Measurements from ENCODE around the gene SEM1. TPM values are rescaled to one million over a fixed set of nuclear protein-coding genes. Genes with fewer than 3 reads are reported as not detected.
"Not testable (repeated sequence)": the region's sequence is repeated elsewhere in the genome, so short reads cannot be mapped to it uniquely, and the experiment has no call there.

SEM1 gene
- total RNA-seq, 2 donors from 2014 or later = 15.2 to 24.9 TPM

GRCh38 chr7:96722928-96723327, 13.3 kb upstream of the SEM1 start:
- H3K4me3 Mint-ChIP-seq; H3K36me3 Mint-ChIP-seq (ENCODE audit: low read depth); H3K4me1 Mint-ChIP-seq; ATAC-seq; H3K27ac Mint-ChIP-seq; DNase-seq; H3K9me3 ChIP-seq (ENCODE audit: control insufficient read depth, low read length, poor library complexity, severe bottlenecking): not testable (repeated sequence)
- H3K27me3 Mint-ChIP-seq = peaks cover 33% of the 10 kb centered on the region

GRCh38 chr7:96720843-96721242, 11.2 kb upstream of the SEM1 start:
- Mint-ChIP-seq H3K27me3 (peaks cover 52% of the 10 kb centered on the region), H3K36me3 (ENCODE audit: low read depth) (peaks cover 3% of the 10 kb centered on the region), H3K4me3 (no peak overlapping the region), H3K27ac (no peak overlapping the region), H3K4me1 (no peaks in the 10 kb centered on the region)
- no peaks in the 10 kb centered on the region for H3K9me3 ChIP-seq (ENCODE audit: control insufficient read depth, low read length, poor library complexity, severe bottlenecking)
- no peak for DNase-seq
- ATAC-seq = no peak

DNA sequence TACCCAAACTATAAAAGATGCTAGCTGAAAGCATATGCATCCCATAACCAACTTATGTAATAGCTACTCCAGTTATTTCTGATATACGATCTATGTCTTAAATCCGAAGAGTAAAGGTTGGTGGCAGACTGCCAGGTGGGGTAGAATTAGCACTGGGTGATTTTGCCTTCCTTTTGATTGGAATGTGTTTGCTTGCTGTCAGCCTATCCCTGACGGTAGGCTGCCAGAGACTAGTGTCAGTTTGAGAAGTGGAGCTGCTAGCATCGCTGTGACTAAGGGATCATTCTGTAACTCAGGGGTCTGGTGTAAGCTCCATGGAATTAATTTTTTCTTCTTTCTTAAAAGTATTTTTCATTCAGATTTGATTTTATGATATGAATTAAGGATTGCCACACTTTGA, 9.5 kb upstream of the SEM1 start:
- H3K27ac Mint-ChIP-seq = no peak overlapping the region
- no peak for DNase-seq
- H3K4me3 Mint-ChIP-seq = no peak overlapping the region
- H3K27me3 Mint-ChIP-seq = peaks cover 55% of the 10 kb centered on the region
- H3K4me1 Mint-ChIP-seq = no peaks in the 10 kb centered on the region
- H3K36me3 Mint-ChIP-seq (ENCODE audit: low read depth) = peaks cover under 1% of the 10 kb centered on the region
- ATAC-seq = no peak
- no peaks in the 10 kb centered on the region for H3K9me3 ChIP-seq (ENCODE audit: control insufficient read depth, low read length, poor library complexity, severe bottlenecking)

DNA sequence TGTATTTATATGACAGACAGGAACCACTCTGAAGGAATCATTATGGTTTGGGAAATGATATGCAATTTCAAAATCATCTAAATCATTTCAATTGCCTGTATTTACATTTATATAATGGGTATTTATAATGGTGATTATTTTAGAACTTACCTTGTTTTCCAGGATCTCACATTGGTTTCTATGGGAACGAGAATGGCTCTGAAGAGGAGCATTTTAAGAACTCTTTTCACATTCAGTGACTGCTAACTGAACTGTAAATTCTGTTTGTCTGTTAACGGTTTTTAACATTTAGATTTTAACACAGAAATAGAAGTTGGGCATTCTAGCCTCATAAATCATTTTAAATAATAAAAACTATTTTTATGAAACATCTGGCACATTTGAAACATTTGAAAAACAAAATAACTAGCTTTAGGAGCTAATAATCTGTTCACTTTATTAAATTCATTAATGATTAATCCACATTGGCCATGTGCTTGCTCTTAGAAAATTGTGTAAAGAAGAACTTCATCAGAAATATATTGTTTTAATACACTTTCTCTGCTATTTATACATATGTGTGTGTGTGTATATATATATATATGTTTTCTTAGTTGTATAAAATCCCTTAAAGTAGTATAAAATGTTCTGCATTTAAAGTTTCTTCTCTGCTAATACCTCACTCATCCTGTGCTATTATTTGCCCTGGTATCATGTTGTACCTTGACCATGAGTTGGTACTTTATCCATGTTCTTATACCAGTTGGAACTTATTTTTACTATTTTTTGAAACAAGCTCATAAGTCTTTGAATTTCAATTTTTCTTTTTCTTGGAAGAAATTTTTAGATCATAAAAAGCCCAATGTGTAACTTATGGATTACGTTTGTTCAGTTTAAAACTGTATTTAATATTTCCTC, 8.7 kb upstream of the SEM1 start:
- DNase-seq (no peak), ATAC-seq (no peak)
- H3K36me3 Mint-ChIP-seq (ENCODE audit: low read depth) = no peaks in the 10 kb centered on the region
- H3K9me3 ChIP-seq (ENCODE audit: control insufficient read depth, low read length, poor library complexity, severe bottlenecking) = no peaks in the 10 kb centered on the region
- no peak overlapping the region for H3K27ac Mint-ChIP-seq
- H3K4me1 Mint-ChIP-seq = no peaks in the 10 kb centered on the region
- no peak overlapping the region for H3K4me3 Mint-ChIP-seq
- H3K27me3 Mint-ChIP-seq = peaks cover 52% of the 10 kb centered on the region

DNA sequence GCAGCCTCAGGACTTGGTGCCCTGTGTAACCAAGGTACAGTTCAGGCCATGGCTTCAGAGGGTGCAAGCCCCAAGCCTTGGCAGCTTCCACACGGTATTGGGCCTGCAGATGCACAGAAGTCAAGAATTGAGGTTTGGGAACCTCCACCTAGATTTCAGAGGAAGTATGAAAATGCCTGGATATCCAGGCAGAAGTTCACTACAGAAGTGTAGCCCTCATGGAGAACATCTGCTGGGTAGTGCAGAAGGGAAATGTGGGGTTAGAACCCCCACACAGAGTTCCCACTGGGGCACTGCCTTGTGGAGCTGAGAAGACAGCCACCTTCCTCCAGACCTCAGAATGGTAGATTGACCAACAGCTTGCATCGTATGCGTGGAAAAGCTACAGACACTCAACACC, 3.4 kb upstream of the SEM1 start:
- H3K36me3 Mint-ChIP-seq (ENCODE audit: low read depth) = no peaks in the 10 kb centered on the region
- H3K27ac Mint-ChIP-seq = no peak overlapping the region
- ATAC-seq (no peak), DNase-seq (no peak)
- no peaks in the 10 kb centered on the region for H3K9me3 ChIP-seq (ENCODE audit: control insufficient read depth, low read length, poor library complexity, severe bottlenecking)
- H3K4me1 Mint-ChIP-seq = peaks cover 9% of the 10 kb centered on the region
- peaks cover 25% of the 10 kb centered on the region for H3K27me3 Mint-ChIP-seq
- no peak overlapping the region for H3K4me3 Mint-ChIP-seq

DNA sequence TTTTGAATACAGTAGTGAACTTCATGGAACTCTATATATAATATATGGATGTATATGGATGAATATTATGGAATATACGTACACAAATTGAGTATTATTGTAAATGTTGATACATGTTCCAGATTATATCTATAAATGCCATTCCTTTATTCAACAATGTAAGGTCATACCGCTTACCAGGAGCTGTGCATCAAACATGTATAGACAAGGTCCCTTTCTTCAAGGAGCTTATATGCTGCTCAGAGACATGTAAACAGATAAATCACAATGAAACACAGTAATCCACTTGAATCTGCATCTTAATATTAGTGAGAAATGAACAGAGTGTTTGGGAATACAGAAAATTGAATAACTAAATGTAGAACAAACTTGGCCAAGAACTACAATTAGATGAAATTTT, 898 bp upstream of the SEM1 start:
- Mint-ChIP-seq H3K4me1 (peaks cover 18% of the 10 kb centered on the region), H3K27me3 (peaks cover 2% of the 10 kb centered on the region), H3K27ac (no peak overlapping the region), H3K36me3 (ENCODE audit: low read depth) (no peaks in the 10 kb centered on the region), H3K4me3 (peak overlapping the region; percentile 99)
- DNase-seq (no peak), ATAC-seq (no peak)
- no peaks in the 10 kb centered on the region for H3K9me3 ChIP-seq (ENCODE audit: control insufficient read depth, low read length, poor library complexity, severe bottlenecking)

DNA sequence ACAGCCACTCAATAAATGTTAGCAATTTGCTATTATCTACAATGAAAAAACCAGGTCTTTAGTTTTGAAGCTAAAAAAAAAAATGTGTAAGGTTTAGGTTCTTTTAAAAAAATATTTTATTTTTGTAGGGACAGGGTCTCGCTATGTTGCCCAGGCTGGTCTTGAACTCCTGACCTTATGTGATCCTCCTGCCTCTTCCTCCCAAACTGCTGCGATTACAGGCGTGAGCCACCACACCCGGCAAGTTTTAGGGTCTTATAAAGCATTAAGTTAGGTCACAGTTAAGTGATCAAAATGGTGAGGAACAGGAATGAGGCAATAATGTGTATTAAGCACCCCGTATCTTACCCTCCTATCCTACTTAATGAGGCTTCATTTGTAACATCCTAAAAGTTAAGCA, 774 bp downstream of the SEM1 start:
- peaks cover 21% of the 10 kb centered on the region for H3K4me1 Mint-ChIP-seq
- no peak for DNase-seq
- peak overlapping the region; percentile 98 for H3K27ac Mint-ChIP-seq
- H3K27me3 Mint-ChIP-seq = no peaks in the 10 kb centered on the region
- ATAC-seq = no peak
- no peaks in the 10 kb centered on the region for H3K36me3 Mint-ChIP-seq (ENCODE audit: low read depth)
- peak overlapping the region; percentile 99 for H3K4me3 Mint-ChIP-seq
- no peaks in the 10 kb centered on the region for H3K9me3 ChIP-seq (ENCODE audit: control insufficient read depth, low read length, poor library complexity, severe bottlenecking)

DNA sequence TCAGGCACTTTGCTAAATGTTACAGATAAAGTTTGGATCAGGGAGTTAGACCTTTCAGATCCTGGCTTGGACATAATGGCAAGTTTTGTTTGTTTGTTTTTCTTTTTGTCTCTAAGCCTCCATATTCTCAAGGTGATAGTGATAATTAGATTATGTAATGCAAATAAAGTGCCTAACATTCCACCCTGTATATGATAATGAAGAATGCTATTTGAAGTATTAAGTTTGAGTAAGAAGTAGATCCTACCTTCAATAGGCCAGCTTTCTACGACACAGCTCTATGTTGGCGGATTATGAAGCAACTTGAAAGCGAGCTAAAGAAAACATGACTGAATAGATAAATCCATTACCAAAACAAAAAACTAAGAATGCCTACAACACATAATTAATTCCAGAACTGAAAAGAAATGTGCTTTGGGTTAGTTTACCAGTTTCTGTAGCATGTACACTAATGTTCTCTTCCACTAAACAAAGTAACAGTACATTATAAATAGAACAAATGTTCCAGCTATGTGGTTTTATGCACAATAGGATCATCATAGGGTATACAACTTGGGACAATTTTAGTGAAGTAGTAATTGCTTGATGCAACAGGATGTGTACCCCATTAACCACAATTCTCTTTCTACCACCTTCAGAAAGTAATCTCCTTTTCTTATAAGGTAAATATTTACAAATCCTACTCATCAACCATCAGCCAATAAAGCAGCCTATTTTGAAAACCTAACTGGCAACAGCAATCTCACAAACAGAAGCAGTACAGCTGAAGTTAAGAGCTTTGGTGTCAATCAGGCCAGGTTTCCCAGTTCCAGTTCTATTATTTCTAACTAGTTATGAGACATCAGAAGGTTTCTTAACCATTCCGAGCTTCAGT, 1.5 kb downstream of the SEM1 start:
- H3K36me3 Mint-ChIP-seq (ENCODE audit: low read depth) = no peaks in the 10 kb centered on the region
- H3K9me3 ChIP-seq (ENCODE audit: control insufficient read depth, low read length, poor library complexity, severe bottlenecking) = no peaks in the 10 kb centered on the region
- peaks cover 21% of the 10 kb centered on the region for H3K4me1 Mint-ChIP-seq
- ATAC-seq = no peak
- no peak for DNase-seq
- H3K4me3 Mint-ChIP-seq = peak overlapping the region; percentile 99
- H3K27ac Mint-ChIP-seq = peak overlapping the region; percentile 98
- no peaks in the 10 kb centered on the region for H3K27me3 Mint-ChIP-seq

DNA sequence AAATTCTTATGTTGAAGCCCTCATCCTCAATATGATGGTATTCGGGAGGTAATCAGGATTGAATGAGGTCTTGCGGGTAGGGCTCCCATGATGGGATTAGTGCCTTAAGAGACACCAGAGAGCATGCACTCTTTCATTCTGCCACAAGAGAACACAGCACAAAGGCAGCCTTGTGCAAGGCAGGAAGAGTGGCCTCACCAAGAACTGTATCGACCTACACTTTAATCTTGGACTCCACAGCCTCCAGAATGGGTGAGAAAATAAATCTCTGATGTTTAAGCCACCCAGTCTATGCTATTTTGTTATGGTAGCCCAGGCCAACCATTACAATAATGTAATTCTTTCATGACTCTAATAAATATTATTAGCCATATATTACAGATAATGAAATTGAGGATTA, 8.4 kb downstream of the SEM1 start:
- ATAC-seq (no peak), DNase-seq (no peak)
- H3K4me3 Mint-ChIP-seq = no peak overlapping the region
- H3K36me3 Mint-ChIP-seq (ENCODE audit: low read depth) = peaks cover 6% of the 10 kb centered on the region
- peaks cover 35% of the 10 kb centered on the region for H3K4me1 Mint-ChIP-seq
- no peaks in the 10 kb centered on the region for H3K27me3 Mint-ChIP-seq
- no peaks in the 10 kb centered on the region for H3K9me3 ChIP-seq (ENCODE audit: control insufficient read depth, low read length, poor library complexity, severe bottlenecking)
- H3K27ac Mint-ChIP-seq = no peak overlapping the region

GRCh38 chr7:96700516-96700915, 9.1 kb downstream of the SEM1 start:
- Mint-ChIP-seq H3K36me3 (ENCODE audit: low read depth) (peaks cover 6% of the 10 kb centered on the region), H3K4me1 (peaks cover 35% of the 10 kb centered on the region), H3K27ac (peak overlapping the region; percentile 14), H3K27me3 (no peaks in the 10 kb centered on the region), H3K4me3 (no peak overlapping the region)
- ATAC-seq (no peak), DNase-seq (no peak)
- H3K9me3 ChIP-seq (ENCODE audit: control insufficient read depth, low read length, poor library complexity, severe bottlenecking) = no peaks in the 10 kb centered on the region

GRCh38 chr7:96699219-96699871, 10.3 kb downstream of the SEM1 start:
- peaks cover 6% of the 10 kb centered on the region for H3K36me3 Mint-ChIP-seq (ENCODE audit: low read depth)
- H3K4me1 Mint-ChIP-seq = peaks cover 34% of the 10 kb centered on the region
- DNase-seq (no peak), ATAC-seq (no peak)
- no peaks in the 10 kb centered on the region for H3K27me3 Mint-ChIP-seq
- H3K9me3 ChIP-seq (ENCODE audit: control insufficient read depth, low read length, poor library complexity, severe bottlenecking) = no peaks in the 10 kb centered on the region
- H3K4me3 Mint-ChIP-seq = no peak overlapping the region
- H3K27ac Mint-ChIP-seq = peak overlapping the region; percentile 22

DNA sequence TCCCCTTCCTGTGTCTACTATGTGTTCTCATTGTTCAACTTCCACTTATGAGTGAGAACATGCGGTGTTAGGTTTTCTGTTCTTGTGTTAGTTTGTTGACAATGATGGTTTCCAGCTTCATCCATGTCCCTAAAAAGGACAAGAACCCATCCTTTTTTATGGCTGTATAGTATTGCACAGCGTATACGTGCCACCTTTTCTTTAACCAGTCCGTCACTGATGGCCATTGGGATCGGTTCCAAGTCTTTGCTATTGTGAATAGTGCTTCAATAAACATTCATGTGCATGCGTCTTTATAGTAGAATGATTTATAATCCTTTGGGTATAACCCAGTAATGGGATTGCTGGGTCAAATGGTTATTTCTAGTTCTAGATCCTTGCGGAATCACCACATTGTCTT, 11.2 kb downstream of the SEM1 start:
- H3K9me3 ChIP-seq (ENCODE audit: control insufficient read depth, low read length, poor library complexity, severe bottlenecking); H3K36me3 Mint-ChIP-seq (ENCODE audit: low read depth); H3K4me3 Mint-ChIP-seq; H3K27ac Mint-ChIP-seq; DNase-seq; ATAC-seq; H3K27me3 Mint-ChIP-seq: not testable (repeated sequence)
- peaks cover 37% of the 10 kb centered on the region for H3K4me1 Mint-ChIP-seq

DNA sequence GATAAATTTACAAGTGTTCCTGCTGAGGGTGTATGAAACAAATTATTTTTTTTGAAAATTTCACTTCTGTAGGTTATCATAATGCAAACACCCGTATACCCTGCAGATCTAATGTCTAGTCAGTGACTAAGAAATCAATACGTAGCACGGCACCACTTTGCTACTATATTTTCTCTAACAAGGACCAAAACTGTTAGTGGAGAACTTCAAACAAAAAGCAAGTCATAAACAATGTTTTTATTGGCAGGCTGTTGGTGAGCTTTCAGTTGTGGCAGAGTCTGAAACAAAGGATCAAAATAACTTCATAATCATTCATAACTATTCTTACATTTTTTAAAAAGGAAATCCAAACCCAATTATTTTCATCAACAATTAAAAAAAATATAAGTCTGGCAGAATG, 11.8 kb downstream of the SEM1 start:
- H3K9me3 ChIP-seq (ENCODE audit: control insufficient read depth, low read length, poor library complexity, severe bottlenecking) = no peaks in the 10 kb centered on the region
- H3K27ac Mint-ChIP-seq = no peak overlapping the region
- ATAC-seq = no peak
- H3K4me1 Mint-ChIP-seq = peaks cover 36% of the 10 kb centered on the region
- H3K36me3 Mint-ChIP-seq (ENCODE audit: low read depth) = peaks cover 6% of the 10 kb centered on the region
- no peaks in the 10 kb centered on the region for H3K27me3 Mint-ChIP-seq
- DNase-seq = no peak
- H3K4me3 Mint-ChIP-seq = no peak overlapping the region

All from T-helper 17 cell (primary cell).